Choroid plexus epithelial cell (primary cell): ENCODE results near the gene RAP1B.

Experiments
- DNase-seq: peaks from one replicate; pipeline ENCODE4 v3.0.0-alpha.2; 2010; ENCODE audit warnings: low read depth
- H3K4me3 ChIP-seq: 2 replicates; pipeline ENCODE4 v1.5.1; 2011; ENCODE audit warnings: low read depth, mild to moderate bottlenecking, control low read depth, low read length, moderate library complexity
- CTCF ChIP-seq: conservative IDR thresholded peaks from 2 replicates; pipeline ENCODE4 v1.5.1; 2011; ENCODE audit warnings: low read depth, mild to moderate bottlenecking, control low read depth, inconsistent platforms, low read length, moderate library complexity

The RAP1B gene

GRCh38 chr12:68610370-68611093, at the start of gene RAP1B:
TSS of gene RAP1B (plus strand) at chr12:68610899. CDS start at chr12:68648725, 37,826 bp downstream.
- peak within 1 kb of the TSS; percentile 91 for H3K4me3 ChIP-seq
- no peak for TF ChIP-seq CTCF
- DNase-seq: peak; percentile 93

- H3K4me3 ChIP-seq: no peak overlapping the region
- no peak for DNase-seq
- TF ChIP-seq CTCF: no peak
Measured at GRCh38 chr12:68561830-68562229, 48.9 kb upstream of the RAP1B start.

- H3K4me3 ChIP-seq: no peak overlapping the region
- no peak for DNase-seq
- no peak for TF ChIP-seq CTCF
Measured at GRCh38 chr12:68564166-68564565, 46.5 kb upstream of the RAP1B start.

- no peak for TF ChIP-seq CTCF
- peak; percentile 88 for DNase-seq
- no peak overlapping the region for H3K4me3 ChIP-seq
Measured at GRCh38 chr12:68565391-68565903, 45.3 kb upstream of the RAP1B start.

GRCh38 chr12:68568922-68569569, 41.7 kb upstream of the RAP1B start:
- no peak overlapping the region for H3K4me3 ChIP-seq
- DNase-seq: no peak
- TF ChIP-seq CTCF: no peak

GRCh38 chr12:68572661-68573060, 38.0 kb upstream of the RAP1B start:
- DNase-seq: no peak
- TF ChIP-seq CTCF: no peak
- no peak overlapping the region for H3K4me3 ChIP-seq
